Neural progenitor cell (in vitro differentiated cells): ENCODE measurements around the gene LYRM2. TPM values are rescaled to one million over a fixed set of nuclear protein-coding genes. Genes with fewer than 3 reads are reported as not detected.

Source experiments
- DNase-seq: peaks from one replicate; pipeline ENCODE4 v3.0.0-alpha.2; 2016; ENCODE audit warnings: low spot score
- H2AFZ ChIP-seq: fragments of 200-600 bp; sonication (generic); replicated peaks from 2 replicates; pipeline ENCODE4 v1.6.1; 2016; ENCODE audit warnings: antibody characterized with exemption
- H3F3A ChIP-seq: fragments of 200-600 bp; sonication (generic); 2 replicates; pipeline ENCODE4 v1.6.1; 2016; ENCODE audit warnings: antibody characterized with exemption, low read depth
- H3K27ac ChIP-seq: fragments of 200-600 bp; sonication (generic); 2 replicates; pipeline ENCODE4 v1.5.1; 2016; ENCODE audit warnings: mild to moderate bottlenecking
- H3K27me3 ChIP-seq: fragments of 200-600 bp; sonication (generic); 2 replicates; pipeline ENCODE4 v1.6.1; 2016; ENCODE audit warnings: mild to moderate bottlenecking, moderate library complexity
- H3K36me3 ChIP-seq: fragments of 200-600 bp; sonication (generic); 2 replicates; pipeline ENCODE4 v1.5.1; 2016
- H3K4me1 ChIP-seq: fragments of 200-600 bp; sonication (generic); 2 replicates; pipeline ENCODE4 v1.6.1; 2016; ENCODE audit warnings: mixed run types
- H3K4me2 ChIP-seq: fragments of 200-600 bp; sonication (generic); 2 replicates; pipeline ENCODE4 v1.6.1; 2016
- H3K4me3 ChIP-seq: fragments of 200-600 bp; sonication (generic); 2 replicates; pipeline ENCODE4 v1.5.1; 2016
- H3K79me2 ChIP-seq: fragments of 200-600 bp; sonication (generic); 2 replicates; pipeline ENCODE4 v1.6.1; 2016; ENCODE audit warnings: low read depth
- H3K9ac ChIP-seq: fragments of 200-600 bp; sonication (generic); 2 replicates; pipeline ENCODE4 v1.6.1; 2016
- H3K9me3 ChIP-seq: fragments of 200-600 bp; sonication (generic); 2 replicates; pipeline ENCODE4 v1.5.1; 2016; ENCODE audit warnings: low read depth
- H4K20me1 ChIP-seq: fragments of 200-600 bp; sonication (generic); 2 replicates; pipeline ENCODE4 v1.6.1; 2016; ENCODE audit warnings: low read depth
- H3K27ac Mint-ChIP-seq: 3 replicates; pipeline ENCODE4 v1.8.0; 2021; ENCODE audit warnings: mixed read lengths
- H3K27me3 Mint-ChIP-seq: 2 replicates; pipeline ENCODE4 v1.8.0; 2022; ENCODE audit warnings: low read depth, mild to moderate bottlenecking, inconsistent platforms, moderate library complexity, mixed read lengths; ENCODE audit not compliant: insufficient read depth
- H3K36me3 Mint-ChIP-seq: 3 replicates; pipeline ENCODE4 v1.8.0; 2021; ENCODE audit warnings: mixed read lengths
- H3K4me1 Mint-ChIP-seq: 3 replicates; pipeline ENCODE4 v1.8.0; 2021; ENCODE audit warnings: mixed read lengths
- H3K4me3 Mint-ChIP-seq: 3 replicates; pipeline ENCODE4 v1.8.0; 2021; ENCODE audit warnings: mild to moderate bottlenecking, moderate library complexity, mixed read lengths
- H3K9me3 Mint-ChIP-seq: 3 replicates; pipeline ENCODE4 v1.8.0; 2020; ENCODE audit warnings: mixed read lengths
- EZH2 ChIP-seq: fragments of 200-600 bp; sonication (generic); IDR thresholded peaks from 2 replicates; pipeline ENCODE4 v1.6.1; 2017; ENCODE audit warnings: antibody characterized with exemption, mild to moderate bottlenecking, moderate library complexity
- EZH2phosphoT487 ChIP-seq: fragments of 200-600 bp; sonication (generic); IDR thresholded peaks from 2 replicates; pipeline ENCODE4 v1.6.1; 2017; ENCODE audit warnings: antibody characterized with exemption
- total RNA-seq: library from RNA; depleted of rRNA; stranded (reverse); fragments of >200 nt; gene quantifications from 2 replicates; pipeline ENCODE4 v1.2.3, GENCODE V29; 2015; ENCODE audit warnings: low replicate concordance
- TF ChIP-seq, protein P1 (sequence below): fragments of 200-600 bp; sonication (generic); IDR thresholded peaks from 2 replicates; pipeline ENCODE4 v1.5.1; 2017; ENCODE audit warnings: antibody characterized with exemption, mild to moderate bottlenecking

The LYRM2 gene
- total RNA-seq, 1 donor from 2014 or later: 37.1 TPM

GRCh38 chr6:89597372-89597771, 41.2 kb downstream of the LYRM2 start:
- H3K79me2 ChIP-seq: no peaks in the 10 kb centered on the region
- no peaks in the 10 kb centered on the region for H3K4me1 Mint-ChIP-seq
- H3K27me3 ChIP-seq: no peaks in the 10 kb centered on the region

GRCh38 chr6:89596484-89596883, 42.1 kb downstream of the LYRM2 start:
- H3K4me3 ChIP-seq: no peak overlapping the region
- TF ChIP-seq EZH2phosphoT487: no peak
- TF ChIP-seq EZH2: no peak
- TF ChIP-seq, protein P1, sequence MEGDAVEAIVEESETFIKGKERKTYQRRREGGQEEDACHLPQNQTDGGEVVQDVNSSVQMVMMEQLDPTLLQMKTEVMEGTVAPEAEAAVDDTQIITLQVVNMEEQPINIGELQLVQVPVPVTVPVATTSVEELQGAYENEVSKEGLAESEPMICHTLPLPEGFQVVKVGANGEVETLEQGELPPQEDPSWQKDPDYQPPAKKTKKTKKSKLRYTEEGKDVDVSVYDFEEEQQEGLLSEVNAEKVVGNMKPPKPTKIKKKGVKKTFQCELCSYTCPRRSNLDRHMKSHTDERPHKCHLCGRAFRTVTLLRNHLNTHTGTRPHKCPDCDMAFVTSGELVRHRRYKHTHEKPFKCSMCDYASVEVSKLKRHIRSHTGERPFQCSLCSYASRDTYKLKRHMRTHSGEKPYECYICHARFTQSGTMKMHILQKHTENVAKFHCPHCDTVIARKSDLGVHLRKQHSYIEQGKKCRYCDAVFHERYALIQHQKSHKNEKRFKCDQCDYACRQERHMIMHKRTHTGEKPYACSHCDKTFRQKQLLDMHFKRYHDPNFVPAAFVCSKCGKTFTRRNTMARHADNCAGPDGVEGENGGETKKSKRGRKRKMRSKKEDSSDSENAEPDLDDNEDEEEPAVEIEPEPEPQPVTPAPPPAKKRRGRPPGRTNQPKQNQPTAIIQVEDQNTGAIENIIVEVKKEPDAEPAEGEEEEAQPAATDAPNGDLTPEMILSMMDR: no peak
- no peak overlapping the region for H3K9ac ChIP-seq
- Mint-ChIP-seq H3K4me3 (no peak overlapping the region), H3K27me3 (peaks cover 6% of the 10 kb centered on the region), H3K36me3 (peaks cover 14% of the 10 kb centered on the region), H3K9me3 (no peaks in the 10 kb centered on the region), H3K4me1 (no peaks in the 10 kb centered on the region), H3K27ac (no peak overlapping the region)
- H3K9me3 ChIP-seq: no peaks in the 10 kb centered on the region
- H3F3A ChIP-seq: no peaks in the 10 kb centered on the region
- H3K27ac ChIP-seq: no peak overlapping the region
- no peak overlapping the region for H3K4me2 ChIP-seq
- no peaks in the 10 kb centered on the region for H4K20me1 ChIP-seq
- H3K27me3 ChIP-seq: no peaks in the 10 kb centered on the region
- no peaks in the 10 kb centered on the region for H3K36me3 ChIP-seq
- DNase-seq: no peak
- H3K4me1 ChIP-seq: no peaks in the 10 kb centered on the region
- no peaks in the 10 kb centered on the region for H3K79me2 ChIP-seq
- no peak overlapping the region for H2AFZ ChIP-seq

More at GRCh38 chr6:89597372-89597771, 41.2 kb downstream of the LYRM2 start:
- Mint-ChIP-seq H3K27ac (no peak overlapping the region), H3K27me3 (peaks cover 6% of the 10 kb centered on the region), H3K9me3 (no peaks in the 10 kb centered on the region), H3K4me3 (no peak overlapping the region), H3K36me3 (peaks cover 14% of the 10 kb centered on the region)
- Histone ChIP-seq H3F3A (no peaks in the 10 kb centered on the region), H3K4me3 (no peak overlapping the region), H3K4me2 (no peak overlapping the region), H3K27ac (no peak overlapping the region), H3K9me3 (no peaks in the 10 kb centered on the region), H3K9ac (no peak overlapping the region), H4K20me1 (no peaks in the 10 kb centered on the region), H3K36me3 (no peaks in the 10 kb centered on the region), H2AFZ (no peak overlapping the region), H3K4me1 (no peaks in the 10 kb centered on the region)
- no peak for DNase-seq
- no peak for TF ChIP-seq EZH2
- TF ChIP-seq EZH2phosphoT487: no peak
- TF ChIP-seq, protein P1: no peak

- H4K20me1 ChIP-seq: no peaks in the 10 kb centered on the region
- Mint-ChIP-seq H3K9me3 (no peaks in the 10 kb centered on the region), H3K27ac (no peak overlapping the region)
Measured at GRCh38 chr6:89596056-89596455, 42.5 kb downstream of the LYRM2 start.

More at GRCh38 chr6:89596056-89596455, 42.5 kb downstream of the LYRM2 start:
- H3K9ac ChIP-seq: no peak overlapping the region
- H3K27me3 ChIP-seq: no peaks in the 10 kb centered on the region
- no peak overlapping the region for H2AFZ ChIP-seq
- no peak overlapping the region for H3K4me3 ChIP-seq
- no peaks in the 10 kb centered on the region for H3K36me3 ChIP-seq
- peaks cover 6% of the 10 kb centered on the region for H3K27me3 Mint-ChIP-seq
- H3F3A ChIP-seq: no peaks in the 10 kb centered on the region
- H3K4me1 Mint-ChIP-seq: no peaks in the 10 kb centered on the region
- no peaks in the 10 kb centered on the region for H3K79me2 ChIP-seq
- H3K4me3 Mint-ChIP-seq: no peak overlapping the region
- TF ChIP-seq EZH2 (no peak), EZH2phosphoT487 (no peak)
- TF ChIP-seq, protein P1: no peak
- H3K4me2 ChIP-seq: no peak overlapping the region
- H3K4me1 ChIP-seq: no peaks in the 10 kb centered on the region
- no peaks in the 10 kb centered on the region for H3K9me3 ChIP-seq
- H3K36me3 Mint-ChIP-seq: peaks cover 14% of the 10 kb centered on the region
- H3K27ac ChIP-seq: no peak overlapping the region
- DNase-seq: no peak
